ENCODE data around the gene SLC7A4.

- no peak for TF ChIP-seq POLR2A (IDR thresholded peaks at IDR 0.05)
- TF ChIP-seq CTCF (IDR thresholded peaks at IDR 0.05), result no peak
- no peak for TF ChIP-seq EP300 (IDR thresholded peaks at IDR 0.05)
These were observed 7.1 kb downstream of the SLC7A4 start for GRCh38 chr22:21025266-21025665.

Measured in ovary (tissue), 3 donors.